Activated CD8-positive, alpha-beta memory T cell treated with anti-CD3 and anti-CD28 coated beads for 48 hours (primary cell): ENCODE data around the gene C4orf50.
"Not testable (repeated sequence)": the region's sequence is repeated elsewhere in the genome, so short reads cannot be mapped to it uniquely, and the experiment has no call there.

Experiments used
- DNase-seq, 3 experiments: peaks; one replicate each; pipeline ENCODE4 v3.0.0-alpha.2; 2020; ENCODE audit warnings: low read depth in 2 of 3, low spot score in 2 of 3

C4orf50 gene

DNA sequence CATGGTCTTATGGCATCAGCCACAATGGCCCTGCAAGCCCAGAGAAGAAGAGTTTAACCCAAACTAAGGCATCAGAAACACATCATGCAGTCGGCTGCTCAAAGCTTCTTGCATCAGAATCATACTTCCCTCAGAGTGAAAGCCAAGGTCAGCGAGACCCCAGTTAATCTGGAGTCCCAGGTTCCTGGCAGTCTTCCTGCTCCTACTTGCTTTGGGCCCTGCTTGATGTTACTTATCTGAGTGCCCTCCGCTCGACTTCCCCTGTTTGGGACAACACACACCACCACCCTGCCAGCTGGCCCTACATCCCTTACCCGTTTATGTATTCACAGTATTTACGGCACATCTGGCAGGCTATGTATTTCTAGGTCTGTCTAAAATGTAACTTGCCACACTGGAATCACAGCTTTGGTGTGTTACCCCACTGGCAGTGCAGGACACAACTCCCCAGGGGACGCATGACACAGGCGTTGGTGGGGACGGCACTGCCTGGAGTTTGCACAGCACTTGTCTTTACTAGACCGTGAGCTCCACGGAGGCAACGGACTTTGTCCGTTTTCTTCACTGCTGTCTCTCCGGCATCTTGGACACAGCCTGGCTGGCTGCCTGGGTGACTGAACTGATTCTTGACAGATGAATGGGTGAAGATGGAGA, 148.1 kb downstream of the C4orf50 start:
- no peak for DNase-seq

DNA sequence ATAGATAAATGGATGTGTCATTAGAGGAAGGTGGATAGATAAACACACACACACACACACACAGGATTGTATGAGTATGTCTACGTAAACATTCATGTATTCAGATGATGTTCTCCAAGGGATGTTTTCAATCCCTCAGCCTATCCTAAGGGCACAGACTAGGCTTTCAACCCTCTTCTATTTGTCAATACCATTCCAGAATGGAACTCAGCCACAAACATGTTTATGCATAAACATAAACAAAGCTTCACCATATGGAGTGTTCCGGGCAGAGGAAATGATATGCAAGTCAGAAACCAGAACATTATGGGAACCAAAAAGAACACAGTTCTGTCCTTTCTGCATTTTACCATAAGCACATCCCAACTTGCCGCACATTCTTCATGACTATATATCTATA, 150.4 kb downstream of the C4orf50 start:
- no peak for DNase-seq

DNA sequence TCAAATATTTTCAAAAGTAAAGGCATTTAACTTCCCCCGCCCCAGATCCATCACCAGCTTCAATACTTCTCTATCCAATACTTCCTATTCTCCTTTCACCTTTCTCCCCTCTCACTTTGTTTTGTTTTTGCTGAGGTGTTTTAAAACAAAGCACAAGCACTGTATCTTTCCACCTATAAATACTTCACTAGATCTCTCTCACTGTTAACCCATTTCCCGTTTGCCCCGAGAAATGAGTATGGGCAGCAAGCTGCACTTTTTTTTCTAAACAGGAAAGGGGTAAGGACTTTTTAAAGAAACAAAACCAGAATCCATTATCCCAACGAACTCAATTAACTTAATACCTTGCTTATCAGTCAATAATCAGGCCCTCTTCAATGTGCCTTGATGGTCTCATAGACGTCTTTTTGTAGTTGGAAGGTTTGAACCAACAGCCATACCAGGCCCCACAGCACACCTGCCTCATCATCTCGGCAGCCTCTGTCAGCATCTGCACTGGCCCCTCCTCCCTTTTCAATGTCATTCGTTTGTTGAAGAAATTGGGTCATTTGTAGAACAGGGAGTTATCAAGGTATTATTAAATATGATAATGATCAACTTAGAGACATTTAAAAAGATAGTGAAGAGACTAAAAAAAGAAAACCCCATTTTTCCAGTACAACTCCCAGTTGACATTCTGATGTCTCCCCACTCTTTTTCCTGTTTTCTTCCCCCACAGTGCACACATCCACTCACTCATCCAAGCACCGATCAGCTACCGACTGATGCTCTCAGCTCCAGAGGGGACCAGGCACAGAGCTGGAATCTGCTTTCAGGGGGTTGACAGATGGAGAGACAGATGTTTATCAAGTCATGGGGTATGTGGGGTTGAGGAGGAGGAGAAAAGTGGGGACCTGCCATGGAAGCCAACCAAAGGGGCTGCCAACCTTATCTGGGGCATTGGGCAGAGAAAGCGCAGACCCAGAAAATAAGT, 151.1 kb downstream of the C4orf50 start:
- DNase-seq = no peak

DNA sequence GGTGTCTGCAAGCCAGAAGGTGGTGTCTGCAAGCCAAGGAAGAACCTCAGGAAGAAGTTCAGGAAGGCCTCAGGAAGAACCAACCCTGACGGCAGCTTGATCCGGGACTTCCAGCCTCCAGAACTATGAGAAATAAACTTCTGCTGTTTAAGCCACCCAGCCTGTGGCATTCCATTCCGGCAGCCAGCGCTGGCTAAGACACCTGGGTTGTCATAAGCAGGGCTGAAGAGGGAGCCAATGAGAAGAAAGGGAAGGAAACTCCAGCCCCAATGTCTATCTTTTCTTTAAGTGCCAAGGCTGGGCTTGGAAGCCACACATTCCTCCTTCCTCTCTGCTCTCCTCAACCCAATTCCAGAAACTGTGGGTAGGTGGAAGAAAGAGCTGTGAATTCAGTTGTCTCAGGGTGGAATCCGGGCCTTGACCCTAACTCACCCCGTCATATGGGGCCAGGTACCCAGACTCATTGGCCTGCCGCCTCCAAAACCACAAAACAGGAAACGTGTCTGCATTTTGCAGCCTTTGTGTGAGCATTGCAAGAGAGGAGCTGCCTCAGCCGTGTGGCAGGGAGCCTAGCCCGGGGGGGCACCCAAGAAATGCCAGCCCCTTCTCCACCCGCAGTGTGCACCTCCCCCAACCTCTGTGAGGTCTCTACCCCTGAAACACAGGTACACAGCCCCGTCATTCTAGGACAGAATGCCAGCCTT, 152.2 kb downstream of the C4orf50 start:
- no peak for DNase-seq

DNA sequence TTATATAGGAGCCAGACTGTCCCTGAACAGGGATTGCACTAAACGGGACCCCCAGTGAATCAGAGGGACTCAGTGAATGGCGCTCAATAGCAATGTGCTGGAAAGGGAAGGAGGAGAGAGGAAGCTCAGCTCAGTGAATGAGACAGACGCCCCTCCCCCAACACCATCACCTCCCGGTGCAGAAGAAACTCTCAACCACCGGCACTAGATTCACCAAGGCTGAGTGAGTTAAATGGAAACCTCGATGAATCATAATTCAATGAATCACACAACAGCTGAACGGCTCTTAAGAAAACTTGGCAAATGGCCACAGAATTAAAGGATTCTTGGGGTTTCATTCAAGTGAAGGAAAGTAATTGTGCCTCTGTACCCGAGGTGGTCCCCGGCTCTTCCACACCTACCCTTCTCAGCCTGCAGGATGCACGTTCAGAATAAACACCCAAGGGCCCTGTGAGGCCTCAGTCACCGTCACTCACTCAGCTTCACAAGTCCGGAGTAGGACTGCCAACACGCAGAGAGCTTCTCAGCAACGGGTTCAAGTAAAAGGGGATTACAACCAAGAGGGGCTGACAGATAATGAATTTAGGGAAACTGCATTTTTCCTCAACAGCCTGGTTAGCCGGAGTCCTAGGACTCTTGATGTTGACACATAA, 154.6 kb downstream of the C4orf50 start:
- DNase-seq = peak; percentile 15 to 31 (median 26)

DNA sequence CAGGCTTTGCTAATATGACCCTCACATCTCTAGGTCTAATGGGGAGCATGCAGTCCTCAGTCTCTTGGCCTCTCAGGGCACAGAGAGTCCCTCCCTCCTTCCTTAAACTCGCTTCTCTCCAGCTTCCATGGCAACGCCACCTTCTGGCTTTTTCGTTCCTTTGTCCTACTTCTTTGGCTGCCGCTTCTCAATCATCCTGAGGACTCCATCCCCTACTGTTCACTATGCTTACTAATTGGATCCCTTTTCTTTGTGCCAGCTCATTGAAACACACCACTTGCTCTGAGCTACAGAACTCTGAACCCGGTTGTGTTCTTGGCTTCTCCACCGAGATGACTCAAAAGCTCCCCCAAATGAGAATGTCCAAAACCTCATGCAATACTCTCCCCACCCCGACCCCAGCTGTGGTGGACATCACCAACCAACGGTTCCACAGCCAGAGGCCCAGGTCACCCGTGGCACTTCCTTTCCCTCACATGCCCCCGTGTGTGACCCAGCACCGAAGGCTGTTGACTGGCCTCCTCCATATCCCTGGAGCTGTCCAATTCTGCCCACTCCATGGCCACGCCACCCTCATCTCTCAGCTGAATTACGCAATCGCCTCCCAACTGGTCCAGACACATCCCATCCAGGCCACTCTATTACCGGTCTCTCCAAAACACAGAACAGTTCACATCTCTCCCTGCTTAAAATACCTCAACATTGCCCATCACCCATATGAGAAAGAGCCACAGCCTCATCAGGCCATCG, 160.0 kb downstream of the C4orf50 start:
- DNase-seq = no peak

DNA sequence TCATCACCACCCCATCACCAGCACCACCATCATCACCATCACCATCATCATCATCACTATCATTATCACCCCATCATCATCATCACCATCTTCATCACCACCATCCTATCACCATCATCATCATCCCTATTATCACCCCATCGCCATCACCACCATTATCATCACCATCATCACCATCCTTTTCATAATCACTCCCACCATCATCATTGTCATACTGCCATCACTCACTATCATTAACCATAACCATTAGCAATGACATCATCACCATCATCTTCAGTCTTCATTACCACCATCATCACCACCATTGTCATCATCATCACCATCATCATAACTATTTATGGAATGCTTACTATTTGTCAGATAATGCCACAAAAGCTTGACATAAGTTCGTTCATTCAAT, 161.0 kb downstream of the C4orf50 start:
- no peak for DNase-seq

DNA sequence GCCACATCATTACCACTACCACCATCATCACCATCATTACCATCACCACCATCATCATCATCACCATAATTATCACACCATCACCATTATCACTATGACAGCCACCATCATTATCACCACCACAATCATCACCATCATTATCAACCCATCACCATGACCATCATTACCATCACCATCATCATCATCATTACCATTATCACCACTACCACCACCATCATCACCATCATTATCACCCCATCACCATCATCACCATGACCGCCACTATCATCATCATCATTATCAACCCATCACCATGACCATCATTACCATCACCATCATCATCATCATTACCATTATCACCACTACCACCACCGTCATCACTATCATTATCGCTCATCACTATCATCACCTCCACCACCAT, 161.9 kb downstream of the C4orf50 start:
- DNase-seq = not testable (repeated sequence)

DNA sequence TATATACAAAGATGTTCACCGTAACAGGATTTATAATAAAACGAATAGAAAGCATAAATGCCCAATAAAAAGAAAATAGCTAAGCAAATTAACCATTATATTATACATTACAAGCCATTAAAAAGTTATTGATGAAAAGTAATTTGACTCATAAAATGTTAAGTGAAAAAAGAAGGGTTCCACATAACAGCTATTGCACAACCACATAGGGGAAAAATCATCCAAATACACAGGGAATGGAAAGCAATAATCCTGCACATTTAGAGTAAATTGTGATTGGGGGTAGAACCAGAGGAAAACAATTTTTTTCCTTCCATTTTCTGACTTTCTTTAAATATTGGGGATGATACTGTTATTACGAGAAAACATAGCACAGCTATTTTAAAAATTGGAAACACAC, 163.3 kb downstream of the C4orf50 start:
- DNase-seq = no peak

DNA sequence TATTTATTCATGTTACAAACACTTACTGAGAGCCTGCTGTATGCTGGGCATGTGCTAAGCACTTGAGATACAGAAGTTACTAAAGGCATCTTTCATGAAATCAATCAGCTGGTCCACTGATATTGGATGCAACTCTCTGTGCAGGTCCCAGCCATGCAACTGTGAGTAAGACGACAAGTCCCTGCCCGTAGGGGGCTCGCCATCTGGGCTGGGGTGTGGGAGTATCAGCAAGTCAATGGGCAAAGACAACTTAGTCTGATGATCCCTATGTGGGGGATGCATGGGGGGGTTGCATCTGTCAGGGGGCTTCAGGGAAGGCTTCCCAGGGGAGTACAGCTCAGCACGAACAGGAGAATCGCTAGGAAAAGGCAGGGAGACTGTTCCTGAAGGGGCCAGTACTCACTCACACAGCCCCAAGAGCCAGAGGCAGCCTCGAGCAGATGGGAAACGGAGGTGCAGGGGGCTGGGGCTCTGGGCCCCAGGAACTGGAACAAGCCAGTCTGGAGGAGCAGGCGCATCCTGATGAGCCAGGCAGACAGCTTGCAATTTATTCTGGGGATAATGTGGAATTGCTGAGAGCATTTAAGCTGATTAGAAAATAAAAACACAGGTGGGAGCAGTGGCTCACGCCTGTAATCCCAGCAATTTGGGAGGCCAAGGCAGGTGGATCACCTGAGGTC, 165.6 kb downstream of the C4orf50 start:
- DNase-seq = no peak

DNA sequence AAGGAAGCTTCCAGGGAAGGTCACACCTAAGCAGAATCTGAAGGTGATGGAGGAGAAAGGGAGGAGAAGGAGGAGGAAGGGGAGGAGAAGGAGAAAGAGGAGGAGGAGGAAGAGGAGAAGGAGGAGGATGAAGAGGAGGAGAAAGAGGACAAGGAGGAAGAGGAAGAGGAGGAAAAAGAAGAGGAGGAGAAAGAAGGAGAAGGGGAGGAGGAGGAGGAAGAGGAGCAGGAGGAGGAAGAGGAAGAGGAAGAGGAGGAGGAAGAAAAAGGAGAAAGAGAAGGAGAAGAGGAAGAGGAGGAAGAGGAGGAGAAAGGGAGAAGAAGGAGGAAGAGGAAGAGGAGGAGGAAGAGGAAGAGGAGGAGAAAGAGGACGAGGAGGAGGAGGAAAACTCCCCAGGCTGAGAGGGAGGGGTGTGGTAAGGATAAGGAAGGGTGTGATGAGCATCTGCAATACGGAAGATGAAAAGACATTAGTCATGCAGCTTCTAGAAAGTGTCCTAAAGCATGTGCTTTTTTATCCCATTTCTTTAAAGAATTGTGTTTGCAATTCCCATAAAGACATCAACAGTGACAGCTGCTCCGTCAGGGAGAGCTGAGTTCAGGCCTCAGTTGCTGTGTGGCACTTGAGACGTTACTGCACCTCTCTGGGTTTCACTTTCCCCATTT, 166.5 kb downstream of the C4orf50 start:
- no peak for DNase-seq
